Breast epithelium (tissue), 3 donors: Measurements from ENCODE around the gene RPUSD1.

Experiments
- POLR2A ChIP-seq: fragments of 450-650 bp; IDR thresholded peaks from one replicate; pipeline ENCODE4 v1.6.1; 2016; ENCODE audit warnings: antibody characterized with exemption, mild to moderate bottlenecking, moderate library complexity
- TF ChIP-seq, protein P1 (sequence below), 3 donors: fragments of 450-650 bp; IDR thresholded peaks; one replicate each; pipeline ENCODE4 v1.5.1; 2016 to 2017; ENCODE audit warnings: antibody characterized with exemption in 3 of 3, mild to moderate bottlenecking in 3 of 3, moderate library complexity in 3 of 3

DNA sequence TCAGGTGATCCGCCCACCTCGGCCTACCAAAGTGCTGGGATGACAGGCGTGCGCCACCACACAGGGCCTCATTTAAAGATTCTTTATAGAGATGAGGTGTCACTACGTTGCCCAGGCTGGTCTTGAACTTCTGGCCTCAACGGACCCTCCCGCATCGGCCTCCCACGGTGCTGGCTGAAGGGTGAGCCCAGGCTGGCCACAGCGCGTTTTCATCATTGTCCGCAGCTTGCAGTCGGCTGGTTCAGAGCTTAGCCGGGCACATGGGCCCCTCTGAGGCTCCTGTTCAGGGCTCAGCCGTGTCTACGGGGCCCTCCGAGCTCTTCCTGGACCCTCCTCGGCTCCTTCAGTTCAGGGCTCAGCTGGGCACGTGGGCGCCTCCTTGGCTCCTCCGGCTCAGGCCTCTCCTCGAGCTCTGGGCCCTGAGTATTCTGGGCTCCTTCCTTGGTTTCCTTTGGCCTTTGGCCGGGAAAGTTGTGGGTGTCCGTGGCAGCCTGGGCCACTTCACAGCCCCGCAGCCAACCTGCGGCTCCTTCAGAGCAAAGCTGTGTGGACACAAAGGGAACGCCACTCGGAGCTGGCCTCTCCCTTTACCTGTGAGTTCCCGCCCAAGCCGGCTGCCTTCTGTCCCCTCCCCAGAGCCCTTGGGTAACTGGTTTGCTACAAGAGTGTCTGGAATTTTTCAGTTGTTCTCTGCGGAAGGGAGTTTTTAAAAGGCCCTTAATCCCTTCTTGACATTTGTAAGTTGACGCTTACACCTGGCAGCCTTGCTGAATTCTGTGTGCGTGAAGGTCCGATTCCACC is 28.9 kb downstream of the RPUSD1 start:
- TF ChIP-seq POLR2A: no peak
- TF ChIP-seq, protein P1, sequence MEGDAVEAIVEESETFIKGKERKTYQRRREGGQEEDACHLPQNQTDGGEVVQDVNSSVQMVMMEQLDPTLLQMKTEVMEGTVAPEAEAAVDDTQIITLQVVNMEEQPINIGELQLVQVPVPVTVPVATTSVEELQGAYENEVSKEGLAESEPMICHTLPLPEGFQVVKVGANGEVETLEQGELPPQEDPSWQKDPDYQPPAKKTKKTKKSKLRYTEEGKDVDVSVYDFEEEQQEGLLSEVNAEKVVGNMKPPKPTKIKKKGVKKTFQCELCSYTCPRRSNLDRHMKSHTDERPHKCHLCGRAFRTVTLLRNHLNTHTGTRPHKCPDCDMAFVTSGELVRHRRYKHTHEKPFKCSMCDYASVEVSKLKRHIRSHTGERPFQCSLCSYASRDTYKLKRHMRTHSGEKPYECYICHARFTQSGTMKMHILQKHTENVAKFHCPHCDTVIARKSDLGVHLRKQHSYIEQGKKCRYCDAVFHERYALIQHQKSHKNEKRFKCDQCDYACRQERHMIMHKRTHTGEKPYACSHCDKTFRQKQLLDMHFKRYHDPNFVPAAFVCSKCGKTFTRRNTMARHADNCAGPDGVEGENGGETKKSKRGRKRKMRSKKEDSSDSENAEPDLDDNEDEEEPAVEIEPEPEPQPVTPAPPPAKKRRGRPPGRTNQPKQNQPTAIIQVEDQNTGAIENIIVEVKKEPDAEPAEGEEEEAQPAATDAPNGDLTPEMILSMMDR (IDR thresholded peaks at IDR 0.05): no peak
